Spleen (tissue), 11 donors: ENCODE measurements around the gene GLP2R. TPM values are rescaled to one million over a fixed set of nuclear protein-coding genes. Genes with fewer than 3 reads are reported as not detected.

ENCODE experiments used
- DNase-seq: peaks from one replicate; pipeline ENCODE4 v3.0.0-alpha.2; 2020
- H3K27ac ChIP-seq, 8 donors: fragments of 200-600 bp; sonication (generic) in 7 of 8; 1 replicate in 4 of 8; 2 replicates in 4 of 8; pipeline versions ENCODE4 v1.5.0 to v1.8.0; 2016 to 2021; ENCODE audit warnings: inconsistent platforms in 4 of 8, mild to moderate bottlenecking in 4 of 8, moderate library complexity in 1 of 8
- H3K27me3 ChIP-seq, 7 donors: fragments of 200-600 bp; sonication (generic) in 6 of 7; replicated peaks in 1 of 7; 1 replicate in 4 of 7; 2 replicates in 3 of 7; pipeline versions ENCODE4 v1.5.0 to v1.8.0; 2016 to 2021; ENCODE audit warnings: inconsistent platforms in 3 of 7, mild to moderate bottlenecking in 1 of 7
- H3K36me3 ChIP-seq, 6 donors: fragments of 200-600 bp; sonication (generic) in 5 of 6; 1 replicate in 4 of 6; 2 replicates in 2 of 6; pipeline versions ENCODE4 v1.5.0 to v1.8.0; 2016 to 2021; ENCODE audit warnings: inconsistent platforms in 2 of 6
- H3K4me1 ChIP-seq, 6 donors: fragments of 200-600 bp; sonication (generic) in 5 of 6; 1 replicate in 3 of 6; 2 replicates in 3 of 6; pipeline versions ENCODE4 v1.5.0 to v1.8.0; 2016 to 2021; ENCODE audit warnings: inconsistent platforms in 3 of 6
- H3K4me3 ChIP-seq, 8 donors: fragments of 200-600 bp; sonication (generic) in 7 of 8; 1 replicate in 4 of 8; 2 replicates in 4 of 8; pipeline versions ENCODE4 v1.5.0 to v1.8.0; 2016 to 2021; ENCODE audit warnings: inconsistent platforms in 4 of 8, mild to moderate bottlenecking in 4 of 8, moderate library complexity in 2 of 8
- H3K9me3 ChIP-seq, 8 donors: fragments of 200-600 bp; sonication (generic) in 7 of 8; 1 replicate in 4 of 8; 2 replicates in 4 of 8; pipeline versions ENCODE4 v1.5.0 to v1.8.0; 2016 to 2021; ENCODE audit warnings: inconsistent platforms in 4 of 8
- CTCF ChIP-seq, 11 experiments: fragments of 200-600 bp in 7 of 11; fragments of 450-650 bp in 4 of 11; sonication (generic) in 4 of 11; IDR thresholded peaks in 8 of 11; conservative IDR thresholded peaks in 3 of 11; 1 replicate in 7 of 11; 2 replicates in 4 of 11; pipeline versions ENCODE4 v1.4.0 to v1.8.0; 2016 to 2021; ENCODE audit warnings: antibody characterized with exemption in 11 of 11, inconsistent platforms in 4 of 11, mild to moderate bottlenecking in 1 of 11
- POLR2A ChIP-seq, 3 donors: fragments of 450-650 bp; IDR thresholded peaks; one replicate each; pipeline ENCODE4 v1.5.1; 2017; ENCODE audit warnings: antibody characterized with exemption in 3 of 3, mild to moderate bottlenecking in 1 of 3
- POLR2AphosphoS5 ChIP-seq, 3 donors: sonication (generic); formaldehyde crosslinking; IDR thresholded peaks; one replicate each; pipeline ENCODE4 v1.5.1; 2017; ENCODE audit warnings: antibody characterized with exemption in 3 of 3
- WGBS, 5 donors: extraction: QIAGEN DNeasy Blood & Tissue Kit in 3 of 5; methylation state at CpG; one replicate each; pipeline versions ENCODE4 v1.1.5 to v1.1.7; 2013 to 2018; 5-methylcytosine and 5-hydroxymethylcytosine counted together
- intact Hi-C: fragments of 100-400 bp; cut with DNase I; formaldehyde crosslinking; loops from one replicate; pipeline ENCODE4 v1.15.0; 2023; ENCODE audit warnings: low total_unique reads
- polyA plus RNA-seq, 3 donors: library from polyadenylated mRNA; stranded (reverse); fragments of 200-250 nt; gene quantifications; one replicate each; pipeline ENCODE4 v1.2.1, GENCODE V29; 2013
- total RNA-seq, 7 donors: library from RNA; depleted of rRNA in 3 of 7; stranded (reverse); fragments of >200 nt in 3 of 7; fragmentation: NEBNext Ultra II Directional in 4 of 7; extraction: Animal tissue kit (Norgen Biotek cat#: 25700) in 4 of 7; gene quantifications; one replicate each; pipeline versions ENCODE4 v1.1.0 to v1.2.1, GENCODE V29; 2016 to 2021
- donor health status: healthy with polysubstance abuse.
- donor health status: DM: no; HTN: no; CAD: no; lungs with moderate emphysema.
- donor health status: DM: no; HTN: no; CAD: no.
- donor health status: Bipolar disorder and iron deficiency.
- donor health status: healthy.
- donor health status: DM: no; HTN: no; CAD: no.
- donor health status: DM: yes; HTN: yes; CAD: no.

The GLP2R gene
- total and polyA plus RNA-seq, 10 donors: 0.07 to 0.63 (median 0.15) TPM; not detected in 4

GRCh38 chr17:9818760-9819159 lies 7.0 kb upstream of the GLP2R start:
- no peak for DNase-seq
- 55 to 89% (median 76%) methylated on average over 4 of the region's 4 CpGs for WGBS, 5 donors
- Histone ChIP-seq H3K4me1 (no peaks in the 10 kb centered on the region), H3K27ac (no peak overlapping the region), H3K36me3 (no peaks in the 10 kb centered on the region), H3K27me3 (peaks cover 0 to 10% (median 0%) of the 10 kb centered on the region in 7 donors), H3K9me3 (no peaks in the 10 kb centered on the region), H3K4me3 (no peak overlapping the region)
- intact Hi-C loops: no loop called here
- TF ChIP-seq POLR2AphosphoS5 (IDR thresholded peaks at IDR 0.05) (no peak), CTCF (IDR thresholded peaks at IDR 0.05 in 8 of 11, conservative IDR thresholded peaks at IDR 0.05 in 3 of 11) (no peak), POLR2A (IDR thresholded peaks at IDR 0.05) (no peak)

- WGBS, 5 donors: 55 to 90% (median 79%) methylated on average over 3 of the region's 3 CpGs
- H3K4me1 ChIP-seq: no peaks in the 10 kb centered on the region
- intact Hi-C loops: no loop called here
- H3K4me3 ChIP-seq: no peak overlapping the region
- TF ChIP-seq POLR2A (IDR thresholded peaks at IDR 0.05) (no peak), CTCF (IDR thresholded peaks at IDR 0.05 in 8 of 11, conservative IDR thresholded peaks at IDR 0.05 in 3 of 11) (no peak), POLR2AphosphoS5 (IDR thresholded peaks at IDR 0.05) (no peak)
- H3K27me3 ChIP-seq: peaks cover 0 to 27% (median 0%) of the 10 kb centered on the region in 7 donors
- no peak for DNase-seq
- no peak overlapping the region for H3K27ac ChIP-seq
- H3K9me3 ChIP-seq: no peaks in the 10 kb centered on the region
- H3K36me3 ChIP-seq: no peaks in the 10 kb centered on the region
These were observed 5.3 kb upstream of the GLP2R start for GRCh38 chr17:9820448-9820847.

GRCh38 chr17:9821921-9822320 lies 3.8 kb upstream of the GLP2R start, which contains the start of gene GSG1L2:
Gene GSG1L2, minus strand, starts transcription at chr17:9822079. Its CDS starts 8 bp downstream, at chr17:9822071.
- 60 to 74% (median 70%) methylated on average over 12 to 15 of the region's 15 CpGs for WGBS, 5 donors
- intact Hi-C loops: no loop called here
- no peak for DNase-seq

GRCh38 chr17:9824094-9824493 lies 1.6 kb upstream of the GLP2R start:
- Histone ChIP-seq H3K27ac (no peak overlapping the region), H3K27me3 (peaks cover 0 to 51% (median 3%) of the 10 kb centered on the region in 7 donors), H3K4me3 (no peak overlapping the region), H3K9me3 (no peaks in the 10 kb centered on the region), H3K36me3 (no peaks in the 10 kb centered on the region), H3K4me1 (no peaks in the 10 kb centered on the region)
- 61 to 67% (median 64%) methylated on average over 4 of the region's 4 CpGs for WGBS, 5 donors
- DNase-seq: no peak
- no peak for TF ChIP-seq POLR2AphosphoS5 (IDR thresholded peaks at IDR 0.05)
- TF ChIP-seq CTCF (IDR thresholded peaks at IDR 0.05 in 8 of 11, conservative IDR thresholded peaks at IDR 0.05 in 3 of 11): no peak
- TF ChIP-seq POLR2A (IDR thresholded peaks at IDR 0.05): no peak
- intact Hi-C loops: no loop called here

More at GRCh38 chr17:9821921-9822320, 3.8 kb upstream of the GLP2R start, which contains the start of gene GSG1L2:
- no peak within 1 kb of the TSS for H3K27ac ChIP-seq
- no peaks in the 10 kb centered on the region for H3K4me1 ChIP-seq
- H3K4me3 ChIP-seq: no peak within 1 kb of the TSS
- no peaks in the 10 kb centered on the region for H3K9me3 ChIP-seq
- no peaks in the 10 kb centered on the region for H3K36me3 ChIP-seq
- peaks cover 0 to 34% (median 3%) of the 10 kb centered on the region in 7 donors for H3K27me3 ChIP-seq
- TF ChIP-seq CTCF (IDR thresholded peaks at IDR 0.05 in 8 of 11, conservative IDR thresholded peaks at IDR 0.05 in 3 of 11) (no peak), POLR2A (IDR thresholded peaks at IDR 0.05) (no peak), POLR2AphosphoS5 (IDR thresholded peaks at IDR 0.05) (no peak)
